HepG2 (cell line): Measurements from ENCODE around the gene MOB4. TPM values are rescaled to one million over a fixed set of nuclear protein-coding genes. Genes with fewer than 3 reads are reported as not detected.
A peak's percentile ranks its signal among the peaks of the same experiment; 100 is the strongest.

Experiments used
- CEBPZ ChIP-seq: IDR thresholded peaks from 2 replicates; pipeline ENCODE4 v1.6.1; 2012; ENCODE audit warnings: low read length, improper control_type of control experiment
- CHD4 ChIP-seq: fragments of 200-600 bp; sonication (generic); IDR thresholded peaks from 2 replicates; pipeline ENCODE4 v1.7.0; 2017; ENCODE audit warnings: mild to moderate bottlenecking, low read length, borderline replicate concordance
- DNMT3B ChIP-seq: conservative IDR thresholded peaks from 2 replicates; pipeline ENCODE4 v1.6.1; 2016; ENCODE audit warnings: missing biosample characterization, control low read depth
- GABPA ChIP-seq, 2 experiments: IDR thresholded peaks; 2 replicates each; pipeline ENCODE4 v1.6.1; 2011 to 2016; ENCODE audit warnings: low read depth in 2 of 2, low read length in 1 of 2, missing biosample characterization in 1 of 2, missing genetic modification characterization in 1 of 2
- GATAD1 ChIP-seq: IDR thresholded peaks from 2 replicates; pipeline ENCODE4 v1.6.1; 2016; ENCODE audit warnings: missing genetic modification reagents, missing compliant biosample characterization
- HNF4G ChIP-seq, 2 experiments: sonication (generic) in 1 of 2; formaldehyde crosslinking in 1 of 2; IDR thresholded peaks; 2 replicates each; pipeline versions ENCODE4 v1.4.0 to v1.6.1; 2011 to 2020; ENCODE audit warnings: borderline replicate concordance in 2 of 2, low read depth in 2 of 2, mild to moderate bottlenecking in 2 of 2, low read length in 1 of 2, missing genetic modification reagents in 1 of 2, moderate library complexity in 1 of 2
- KDM1A ChIP-seq: IDR thresholded peaks from 2 replicates; pipeline ENCODE4 v1.6.1; 2016; ENCODE audit warnings: missing compliant biosample characterization
- MZF1 ChIP-seq: sonication (generic); formaldehyde crosslinking; IDR thresholded peaks from 2 replicates; pipeline ENCODE4 v1.8.1; 2023; ENCODE audit warnings: mild to moderate bottlenecking, missing genetic modification reagents, borderline replicate concordance
- ONECUT2 ChIP-seq: sonication (generic); formaldehyde crosslinking; IDR thresholded peaks from 2 replicates; pipeline ENCODE4 v1.4.0; 2020; ENCODE audit warnings: missing genetic modification reagents
- TFE3 ChIP-seq: IDR thresholded peaks from 2 replicates; pipeline ENCODE4 v1.6.1; 2016
- ZFYVE20 ChIP-seq: sonication (generic); formaldehyde crosslinking; IDR thresholded peaks from 2 replicates; pipeline ENCODE4 v1.8.0; 2023; ENCODE audit warnings: low read depth, mild to moderate bottlenecking, moderate library complexity, missing genetic modification reagents, borderline replicate concordance
- ZNF589 ChIP-seq: sonication (generic); formaldehyde crosslinking; conservative IDR thresholded peaks from 2 replicates; pipeline ENCODE4 v1.8.0; 2022; ENCODE audit warnings: mild to moderate bottlenecking, moderate library complexity, missing genetic modification reagents
- polyA plus RNA-seq, 8 experiments: library from polyadenylated mRNA; depleted of rRNA in 3 of 8; stranded (reverse) in 7 of 8; unstranded in 1 of 8; fragments of >200 nt; fragmentation: Illumina TruSeq in 4 of 8; extraction: Trizol in 4 of 8; gene quantifications; 2 replicates each; pipeline versions ENCODE4 v1.2.1 to v1.2.3, GENCODE V29; 2011 to 2016; ENCODE audit warnings: low read depth in 4 of 8, missing spikeins in 1 of 8, mixed read lengths in 1 of 8; ENCODE audit not compliant: insufficient read depth in 1 of 8
- total RNA-seq, 5 experiments: library from RNA; depleted of rRNA; stranded (reverse); fragments of >200 nt; fragmentation: Illumina TruSeq; extraction: Trizol; gene quantifications; 2 replicates each; pipeline ENCODE4 v1.2.3, GENCODE V29; 2016; ENCODE audit warnings: low read depth in 1 of 5
- TF ChIP-seq, protein P1 (sequence below), 2 experiments: sonication (generic) in 1 of 2; formaldehyde crosslinking in 1 of 2; IDR thresholded peaks; 2 replicates each; pipeline versions ENCODE4 v1.4.0 to v1.6.1; 2016 to 2020; ENCODE audit warnings: borderline replicate concordance in 1 of 2, low read depth in 1 of 2, mild to moderate bottlenecking in 1 of 2, missing genetic modification reagents in 1 of 2
- TF ChIP-seq, protein P2 (sequence below): sonication (generic); formaldehyde crosslinking; IDR thresholded peaks from 2 replicates; pipeline ENCODE4 v1.8.1; 2023; ENCODE audit warnings: mild to moderate bottlenecking, missing genetic modification reagents
- TF ChIP-seq, protein P3 (sequence below): sonication (generic); formaldehyde crosslinking; IDR thresholded peaks from 2 replicates; pipeline ENCODE4 v1.8.1; 2022; ENCODE audit warnings: mild to moderate bottlenecking, missing genetic modification reagents

The MOB4 gene
- total and polyA plus RNA-seq, 2 of the 13 experiments (the other 11 are each of a cell fraction or from before 2014, with no cell fraction given) = 35.7 to 38.6 TPM

GRCh38 chr2:197515739-197516392 is at the start of gene MOB4 (continued):
- TF ChIP-seq, protein P1, sequence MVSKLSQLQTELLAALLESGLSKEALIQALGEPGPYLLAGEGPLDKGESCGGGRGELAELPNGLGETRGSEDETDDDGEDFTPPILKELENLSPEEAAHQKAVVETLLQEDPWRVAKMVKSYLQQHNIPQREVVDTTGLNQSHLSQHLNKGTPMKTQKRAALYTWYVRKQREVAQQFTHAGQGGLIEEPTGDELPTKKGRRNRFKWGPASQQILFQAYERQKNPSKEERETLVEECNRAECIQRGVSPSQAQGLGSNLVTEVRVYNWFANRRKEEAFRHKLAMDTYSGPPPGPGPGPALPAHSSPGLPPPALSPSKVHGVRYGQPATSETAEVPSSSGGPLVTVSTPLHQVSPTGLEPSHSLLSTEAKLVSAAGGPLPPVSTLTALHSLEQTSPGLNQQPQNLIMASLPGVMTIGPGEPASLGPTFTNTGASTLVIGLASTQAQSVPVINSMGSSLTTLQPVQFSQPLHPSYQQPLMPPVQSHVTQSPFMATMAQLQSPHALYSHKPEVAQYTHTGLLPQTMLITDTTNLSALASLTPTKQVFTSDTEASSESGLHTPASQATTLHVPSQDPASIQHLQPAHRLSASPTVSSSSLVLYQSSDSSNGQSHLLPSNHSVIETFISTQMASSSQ (IDR thresholded peaks at IDR 0.05; ENCODE audit: low read depth) = no peak
- TF ChIP-seq, protein P1 (CRISPR knock-in tag; IDR thresholded peaks at IDR 0.05; ENCODE audit: borderline replicate concordance) = peak; percentile 92
- TF ChIP-seq DNMT3B (peak; percentile 97), ONECUT2 (CRISPR knock-in tag) (no peak), CEBPZ (no peak), MZF1 (peak; percentile 35; the same call in 1 of the 2 replicates), CHD4 (no peak), GABPA (IDR thresholded peaks at IDR 0.05; ENCODE audit: low read depth, low read length) (peak; percentile 66), GABPA (CRISPR knock-in tag; IDR thresholded peaks at IDR 0.05; ENCODE audit: low read depth) (peak; percentile 87), HNF4G (IDR thresholded peaks at IDR 0.05; ENCODE audit: borderline replicate concordance, low read depth, low read length) (no peak), HNF4G (CRISPR knock-in tag; IDR thresholded peaks at IDR 0.05; ENCODE audit: borderline replicate concordance, low read depth) (peak; percentile 54; the same call in 1 of the 2 replicates), GATAD1 (peak; percentile 94), ZFYVE20 (peak; percentile 17; the same call in 1 of the 2 replicates), TFE3 (peak; percentile 96), ZNF589 (CRISPR knock-in tag) (peak; percentile 99), KDM1A (CRISPR knock-in tag) (0 out of 2 replicates have a peak, but pooled peaks have one; percentile 65)
- TF ChIP-seq, protein P2, sequence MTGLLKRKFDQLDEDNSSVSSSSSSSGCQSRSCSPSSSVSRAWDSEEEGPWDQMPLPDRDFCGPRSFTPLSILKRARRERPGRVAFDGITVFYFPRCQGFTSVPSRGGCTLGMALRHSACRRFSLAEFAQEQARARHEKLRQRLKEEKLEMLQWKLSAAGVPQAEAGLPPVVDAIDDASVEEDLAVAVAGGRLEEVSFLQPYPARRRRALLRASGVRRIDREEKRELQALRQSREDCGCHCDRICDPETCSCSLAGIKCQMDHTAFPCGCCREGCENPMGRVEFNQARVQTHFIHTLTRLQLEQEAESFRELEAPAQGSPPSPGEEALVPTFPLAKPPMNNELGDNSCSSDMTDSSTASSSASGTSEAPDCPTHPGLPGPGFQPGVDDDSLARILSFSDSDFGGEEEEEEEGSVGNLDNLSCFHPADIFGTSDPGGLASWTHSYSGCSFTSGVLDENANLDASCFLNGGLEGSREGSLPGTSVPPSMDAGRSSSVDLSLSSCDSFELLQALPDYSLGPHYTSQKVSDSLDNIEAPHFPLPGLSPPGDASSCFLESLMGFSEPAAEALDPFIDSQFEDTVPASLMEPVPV (CRISPR knock-in tag) = peak; percentile 99
- TF ChIP-seq, protein P3, sequence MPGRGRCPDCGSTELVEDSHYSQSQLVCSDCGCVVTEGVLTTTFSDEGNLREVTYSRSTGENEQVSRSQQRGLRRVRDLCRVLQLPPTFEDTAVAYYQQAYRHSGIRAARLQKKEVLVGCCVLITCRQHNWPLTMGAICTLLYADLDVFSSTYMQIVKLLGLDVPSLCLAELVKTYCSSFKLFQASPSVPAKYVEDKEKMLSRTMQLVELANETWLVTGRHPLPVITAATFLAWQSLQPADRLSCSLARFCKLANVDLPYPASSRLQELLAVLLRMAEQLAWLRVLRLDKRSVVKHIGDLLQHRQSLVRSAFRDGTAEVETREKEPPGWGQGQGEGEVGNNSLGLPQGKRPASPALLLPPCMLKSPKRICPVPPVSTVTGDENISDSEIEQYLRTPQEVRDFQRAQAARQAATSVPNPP (CRISPR knock-in tag) = peak; percentile 99
